ENCODE results near the gene DYRK2.

DNA sequence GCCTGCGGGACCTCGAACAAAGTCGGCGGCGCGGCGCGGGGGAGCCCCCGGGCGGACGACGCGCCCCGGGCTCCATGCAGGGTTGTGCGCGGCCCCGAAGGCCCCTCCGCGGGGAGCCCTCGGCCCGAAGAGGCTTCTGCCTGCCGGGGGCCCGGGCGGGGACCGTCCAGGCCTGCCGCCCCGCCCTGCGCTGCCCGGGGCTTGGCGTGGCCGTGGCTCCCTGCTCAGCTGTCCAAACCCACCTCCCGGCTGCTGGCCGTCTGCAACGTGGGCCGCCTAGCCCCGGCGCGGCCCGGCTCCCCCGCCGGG lies 670 bp downstream of the DYRK2 start:
- TF ChIP-seq, protein P1, sequence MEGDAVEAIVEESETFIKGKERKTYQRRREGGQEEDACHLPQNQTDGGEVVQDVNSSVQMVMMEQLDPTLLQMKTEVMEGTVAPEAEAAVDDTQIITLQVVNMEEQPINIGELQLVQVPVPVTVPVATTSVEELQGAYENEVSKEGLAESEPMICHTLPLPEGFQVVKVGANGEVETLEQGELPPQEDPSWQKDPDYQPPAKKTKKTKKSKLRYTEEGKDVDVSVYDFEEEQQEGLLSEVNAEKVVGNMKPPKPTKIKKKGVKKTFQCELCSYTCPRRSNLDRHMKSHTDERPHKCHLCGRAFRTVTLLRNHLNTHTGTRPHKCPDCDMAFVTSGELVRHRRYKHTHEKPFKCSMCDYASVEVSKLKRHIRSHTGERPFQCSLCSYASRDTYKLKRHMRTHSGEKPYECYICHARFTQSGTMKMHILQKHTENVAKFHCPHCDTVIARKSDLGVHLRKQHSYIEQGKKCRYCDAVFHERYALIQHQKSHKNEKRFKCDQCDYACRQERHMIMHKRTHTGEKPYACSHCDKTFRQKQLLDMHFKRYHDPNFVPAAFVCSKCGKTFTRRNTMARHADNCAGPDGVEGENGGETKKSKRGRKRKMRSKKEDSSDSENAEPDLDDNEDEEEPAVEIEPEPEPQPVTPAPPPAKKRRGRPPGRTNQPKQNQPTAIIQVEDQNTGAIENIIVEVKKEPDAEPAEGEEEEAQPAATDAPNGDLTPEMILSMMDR (IDR thresholded peaks at IDR 0.05), result no peak
- no peak for TF ChIP-seq POLR2A (IDR thresholded peaks at IDR 0.05)

Measured in adrenal gland (tissue), 5 donors.